T-helper 1 cell treated with Interleukin-12 subunit alpha and Interleukin-12 subunit beta and Interleukin-4 antibody, amounts not matched to agents 30 ng/mL and 1 ng/mL, for 36 hours (primary cell): ENCODE data around the gene GAB2. TPM values are rescaled to one million over a fixed set of nuclear protein-coding genes. Genes with fewer than 3 reads are reported as not detected.
"Not testable (repeated sequence)": the region's sequence is repeated elsewhere in the genome, so short reads cannot be mapped to it uniquely, and the experiment has no call there.

Experiments used
- intact Hi-C: fragments of 100-400 bp; cut with micrococcal nuclease; formaldehyde crosslinking; loops from one replicate; pipeline ENCODE4 v1.15.1; 2024
- total RNA-seq: library from RNA; stranded (reverse); gene quantifications from 2 replicates; pipeline ENCODE4 v1.2.3, GENCODE V29; 2022

The GAB2 gene
- total RNA-seq, 1 donor from 2014 or later: 50.6 TPM

- intact Hi-C loops: no loop called here
These were observed 45.4 kb downstream of the GAB2 start for GRCh38 chr11:78372114-78372768.

GRCh38 chr11:78371221-78371891, 46.3 kb downstream of the GAB2 start:
- intact Hi-C loops: no loop called here

GRCh38 chr11:78370406-78371172, 47.0 kb downstream of the GAB2 start:
- intact Hi-C loops: no loop called here

- intact Hi-C loops: no loop called here
These were observed 52.2 kb downstream of the GAB2 start for GRCh38 chr11:78365381-78365792.

- intact Hi-C loops: no loop called here
These were observed 53.4 kb downstream of the GAB2 start for GRCh38 chr11:78364128-78364751.

- intact Hi-C loops: no loop called here
These were observed 54.5 kb downstream of the GAB2 start for GRCh38 chr11:78363024-78363619.

GRCh38 chr11:78361228-78361627, 56.4 kb downstream of the GAB2 start:
- intact Hi-C loops: no loop called here

GRCh38 chr11:78359921-78360320, 57.7 kb downstream of the GAB2 start:
- intact Hi-C loops: no loop called here

GRCh38 chr11:78357924-78358323, 59.7 kb downstream of the GAB2 start:
- intact Hi-C loops: not testable (repeated sequence)

- intact Hi-C loops: not testable (repeated sequence)
These were observed 60.2 kb downstream of the GAB2 start for GRCh38 chr11:78357425-78357824.

GRCh38 chr11:78355742-78356141, 61.9 kb downstream of the GAB2 start:
- intact Hi-C loops: not testable (repeated sequence)

- intact Hi-C loops: no loop called here
These were observed 62.3 kb downstream of the GAB2 start for GRCh38 chr11:78355309-78355705.

- intact Hi-C loops: no loop called here
These were observed 63.0 kb downstream of the GAB2 start for GRCh38 chr11:78354408-78355308.

GRCh38 chr11:78351979-78352841, 65.4 kb downstream of the GAB2 start:
- intact Hi-C loops: no loop called here

- intact Hi-C loops: no loop called here
These were observed 66.4 kb downstream of the GAB2 start for GRCh38 chr11:78351193-78351592.

GRCh38 chr11:78350646-78351165, 66.9 kb downstream of the GAB2 start:
- intact Hi-C loops: no loop called here

- intact Hi-C loops: no loop called here
These were observed 67.5 kb downstream of the GAB2 start for GRCh38 chr11:78350091-78350645.

- intact Hi-C loops: no loop called here
These were observed 68.0 kb downstream of the GAB2 start for GRCh38 chr11:78349624-78350023.

GRCh38 chr11:78349114-78349513, 68.5 kb downstream of the GAB2 start:
- intact Hi-C loops: no loop called here
